Activated CD4-positive, alpha-beta T cell treated with anti-CD3 and anti-CD28 coated beads for 4 hours (primary cell): ENCODE measurements around the gene EMC1.
"Not testable (repeated sequence)": the region's sequence is repeated elsewhere in the genome, so short reads cannot be mapped to it uniquely, and the experiment has no call there.

Experiments
- DNase-seq, 2 donors: peaks; one replicate each; pipeline ENCODE4 v3.0.0-alpha.2; 2020

EMC1 gene

GRCh38 chr1:19187852-19188251 is 63.5 kb downstream of the EMC1 start:
- no peak for DNase-seq

- no peak for DNase-seq
Measured at GRCh38 chr1:19186001-19186400, 65.3 kb downstream of the EMC1 start.

DNA sequence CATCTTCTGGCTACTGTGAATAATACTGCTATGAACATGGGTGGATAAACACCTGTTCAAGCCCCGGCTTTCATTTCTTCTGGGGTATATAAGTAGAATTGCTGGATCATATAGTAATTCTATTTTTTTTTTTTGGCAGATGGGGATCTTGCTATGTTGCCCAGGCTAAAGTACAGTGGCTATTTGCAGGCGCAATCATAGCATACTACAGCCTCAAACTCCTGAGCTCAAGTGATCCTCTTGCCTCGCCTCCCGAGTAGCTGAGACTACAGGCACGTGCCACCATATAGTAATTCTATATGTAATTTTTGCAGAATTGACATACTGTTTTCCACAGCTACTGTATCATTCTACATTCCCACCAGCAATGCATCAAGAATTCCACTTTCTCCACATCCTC is 69.1 kb downstream of the EMC1 start:
- no peak for DNase-seq

DNA sequence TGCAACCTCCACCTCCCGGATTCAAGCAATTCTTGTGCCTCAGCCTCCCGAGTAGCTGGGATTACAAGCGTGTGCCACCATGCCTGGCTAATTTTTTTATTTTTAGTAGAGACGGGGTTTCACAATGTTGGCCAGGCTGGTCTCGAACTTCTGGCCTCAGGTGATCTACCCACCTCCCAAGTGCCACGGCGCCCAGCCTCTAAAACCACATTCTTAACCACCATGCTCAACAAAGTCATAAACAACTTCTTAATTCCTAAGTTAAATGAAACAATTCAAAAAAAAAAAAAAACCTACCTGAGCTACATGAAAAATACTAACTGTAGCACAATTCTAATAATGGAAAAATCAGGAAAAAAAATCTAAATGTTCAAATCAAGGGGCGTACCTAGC is 71.1 kb downstream of the EMC1 start:
- not testable (repeated sequence) for DNase-seq

DNA sequence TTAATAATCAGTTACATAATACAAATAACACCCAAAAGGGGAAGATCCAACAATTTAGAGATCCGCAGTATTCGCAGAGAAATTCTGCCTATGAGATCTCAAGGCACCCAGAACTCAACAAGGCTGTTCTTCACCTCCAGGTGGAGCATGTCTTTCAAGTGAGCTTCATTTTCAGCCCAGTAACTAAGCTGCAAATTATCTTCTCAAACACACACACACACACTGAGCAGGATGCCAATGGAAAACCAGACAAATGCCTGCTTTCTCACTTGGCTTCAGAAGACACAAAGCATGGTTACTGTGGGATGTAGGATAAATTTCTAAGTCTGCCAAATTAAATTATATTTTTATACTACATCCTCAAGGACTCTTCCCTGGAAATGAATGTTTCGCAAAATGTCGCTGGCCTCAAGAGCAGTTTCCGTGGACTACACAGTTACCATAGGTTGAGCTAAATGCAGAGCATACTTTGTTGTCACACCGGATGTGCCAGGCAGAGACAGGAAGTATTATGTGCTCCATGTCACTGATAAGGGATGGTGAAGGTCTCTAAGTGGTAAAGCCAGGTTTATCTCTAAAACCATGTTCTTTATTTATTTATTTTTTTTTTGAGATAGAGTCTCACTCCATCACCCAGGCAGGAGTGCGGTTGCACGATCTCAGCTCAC is 71.6 kb downstream of the EMC1 start:
- peak; percentile 7 to 9 for DNase-seq

DNA sequence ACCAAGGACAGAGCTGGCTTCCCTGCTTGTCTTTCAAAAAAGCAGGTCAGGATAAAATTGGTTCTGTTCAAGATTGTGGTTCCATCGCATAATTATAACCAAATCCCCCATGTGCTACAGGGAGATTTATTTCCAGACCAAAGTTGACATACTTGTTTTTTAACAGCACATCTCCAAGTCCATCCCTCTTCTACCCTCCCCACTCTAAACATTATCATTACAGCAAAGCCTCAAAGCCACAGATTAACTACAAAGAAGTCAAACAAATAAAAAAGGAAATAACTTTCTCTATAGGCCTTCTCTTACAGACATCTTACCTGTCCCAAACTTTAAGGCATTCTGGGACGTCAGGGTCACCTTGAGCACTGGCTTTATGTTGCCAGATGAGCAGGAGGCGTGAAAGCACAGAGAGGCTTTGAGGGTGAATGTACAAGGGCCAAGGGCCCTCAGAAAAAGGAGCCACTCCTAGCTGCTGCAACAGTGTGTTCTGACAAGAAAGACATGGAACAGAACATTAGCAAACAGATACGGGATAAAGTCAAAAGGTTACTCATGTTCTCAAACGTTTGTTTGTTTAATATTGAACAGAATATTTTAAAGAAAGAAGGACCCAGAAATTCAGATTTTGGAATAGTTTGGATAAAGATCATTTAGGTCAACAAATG is 72.5 kb downstream of the EMC1 start:
- no peak for DNase-seq

- DNase-seq, result no peak
Measured at GRCh38 chr1:19177811-19178210, 73.5 kb downstream of the EMC1 start.

DNA sequence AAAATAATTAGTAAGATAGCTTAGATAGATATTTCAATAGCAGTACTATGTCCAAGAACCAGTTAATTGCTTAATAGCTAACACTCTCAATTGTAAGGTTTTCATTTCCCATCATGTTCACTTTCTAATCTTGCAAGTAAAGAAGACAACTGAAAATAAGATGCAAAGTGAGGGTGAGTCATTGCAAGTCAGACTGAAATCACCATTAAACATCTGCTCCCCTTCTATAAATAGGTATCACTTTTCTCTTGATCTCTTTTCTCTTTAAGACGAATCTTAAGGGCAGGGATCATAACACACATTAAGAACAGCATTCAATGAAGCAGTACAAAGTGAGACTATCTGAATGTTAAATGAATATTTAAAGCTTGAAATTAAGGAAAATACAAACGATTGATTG is 81.7 kb downstream of the EMC1 start:
- no peak for DNase-seq

DNA sequence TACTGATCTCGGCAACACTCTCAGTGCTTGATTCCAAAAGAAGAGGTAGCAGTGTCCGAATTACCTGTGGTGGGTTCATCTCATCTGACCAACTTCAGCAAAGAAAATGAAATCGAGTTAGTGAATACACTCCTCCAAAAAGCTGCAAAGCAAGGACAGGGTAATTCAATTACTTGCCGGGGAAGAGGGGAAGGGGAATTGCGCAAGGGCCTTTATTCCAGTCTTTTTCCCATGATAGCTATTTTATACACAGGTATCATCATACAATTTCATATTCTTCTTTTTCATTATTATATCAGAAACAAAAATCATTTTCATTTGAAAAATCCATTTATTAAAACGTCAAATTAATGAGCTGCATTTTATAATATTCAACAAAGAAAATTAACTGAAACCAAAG is 84.2 kb downstream of the EMC1 start:
- DNase-seq, result no peak

DNA sequence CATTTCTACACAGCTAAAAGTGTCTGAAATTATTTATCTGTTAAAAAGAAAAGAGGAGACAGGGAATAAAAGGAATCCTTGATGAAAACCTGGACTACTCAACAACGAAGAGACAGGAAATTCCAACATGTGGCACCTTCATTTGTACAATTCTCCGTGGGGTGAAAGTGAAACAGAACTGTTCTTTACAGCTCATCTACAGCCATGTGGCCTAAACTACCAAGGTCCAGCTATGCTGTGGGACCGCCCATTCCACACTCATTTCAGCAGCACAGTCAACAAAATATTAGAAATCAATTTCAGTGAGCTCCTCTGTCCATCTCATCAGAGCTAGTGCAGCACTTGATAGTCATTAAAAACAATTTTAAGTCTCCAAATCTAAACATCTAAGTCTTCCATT is 85.3 kb downstream of the EMC1 start:
- DNase-seq, result no peak
